Progenitor cell of endocrine pancreas (in vitro differentiated cells): ENCODE data around the gene SOX6. TPM values are rescaled to one million over a fixed set of nuclear protein-coding genes. Genes with fewer than 3 reads are reported as not detected.

Source experiments
- DNase-seq: peaks from one replicate; pipeline ENCODE4 v3.0.0; 2021; ENCODE audit warnings: low spot score; ENCODE audit not compliant: unreplicated experiment
- H3K27ac Mint-ChIP-seq: 2 replicates; pipeline ENCODE4 v1.8.0; 2021; ENCODE audit warnings: mild to moderate bottlenecking, moderate library complexity, mixed read lengths
- H3K27me3 Mint-ChIP-seq: 2 replicates; pipeline ENCODE4 v1.8.0; 2021; ENCODE audit warnings: mixed read lengths
- H3K36me3 Mint-ChIP-seq: 2 replicates; pipeline ENCODE4 v1.8.0; 2022; ENCODE audit warnings: mixed read lengths; ENCODE audit not compliant: insufficient read depth
- H3K4me1 Mint-ChIP-seq: 2 replicates; pipeline ENCODE4 v1.8.0; 2021; ENCODE audit warnings: low read depth, mixed read lengths
- H3K4me3 Mint-ChIP-seq: 2 replicates; pipeline ENCODE4 v1.8.0; 2021; ENCODE audit warnings: low read depth, mild to moderate bottlenecking, moderate library complexity, mixed read lengths
- H3K9me3 Mint-ChIP-seq: 2 replicates; pipeline ENCODE4 v1.8.0; 2021; ENCODE audit warnings: low read depth, mixed read lengths
- total RNA-seq: library from RNA; stranded (reverse); gene quantifications from 2 replicates; pipeline ENCODE4 v1.2.1, GENCODE V29; 2021
- TF ChIP-seq, protein P1 (sequence below): fragments of 200-600 bp; sonication (generic); IDR thresholded peaks from one replicate; pipeline ENCODE4 v1.5.0; 2021; ENCODE audit warnings: antibody characterized with exemption, mild to moderate bottlenecking; ENCODE audit not compliant: unreplicated experiment

The SOX6 gene
- total RNA-seq, 1 donor from 2014 or later: 34.9 TPM

DNA sequence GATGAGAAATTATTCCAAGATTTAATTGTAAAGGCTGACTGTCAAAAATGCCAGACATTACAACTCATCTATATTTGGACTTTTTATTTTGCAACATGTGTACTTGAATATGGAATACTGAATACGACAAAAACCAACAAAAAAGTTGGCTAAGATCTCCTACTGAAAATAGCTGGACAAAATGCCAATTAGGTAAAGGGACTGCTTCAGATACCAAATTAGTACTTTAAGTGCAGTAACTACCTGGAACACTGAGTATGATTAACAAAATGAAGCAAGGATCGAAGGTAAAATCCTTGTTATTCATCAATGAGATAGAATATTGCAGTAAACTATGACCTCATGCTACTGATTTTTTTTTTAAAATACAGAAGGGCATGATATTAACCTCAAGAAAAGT, 173.8 kb downstream of the SOX6 start:
- no peak for DNase-seq
- Mint-ChIP-seq H3K27me3 (peaks cover 3% of the 10 kb centered on the region), H3K36me3 (peaks cover 3% of the 10 kb centered on the region), H3K9me3 (no peaks in the 10 kb centered on the region), H3K4me3 (no peak overlapping the region), H3K27ac (no peak overlapping the region), H3K4me1 (peaks cover 15% of the 10 kb centered on the region)
- TF ChIP-seq, protein P1, sequence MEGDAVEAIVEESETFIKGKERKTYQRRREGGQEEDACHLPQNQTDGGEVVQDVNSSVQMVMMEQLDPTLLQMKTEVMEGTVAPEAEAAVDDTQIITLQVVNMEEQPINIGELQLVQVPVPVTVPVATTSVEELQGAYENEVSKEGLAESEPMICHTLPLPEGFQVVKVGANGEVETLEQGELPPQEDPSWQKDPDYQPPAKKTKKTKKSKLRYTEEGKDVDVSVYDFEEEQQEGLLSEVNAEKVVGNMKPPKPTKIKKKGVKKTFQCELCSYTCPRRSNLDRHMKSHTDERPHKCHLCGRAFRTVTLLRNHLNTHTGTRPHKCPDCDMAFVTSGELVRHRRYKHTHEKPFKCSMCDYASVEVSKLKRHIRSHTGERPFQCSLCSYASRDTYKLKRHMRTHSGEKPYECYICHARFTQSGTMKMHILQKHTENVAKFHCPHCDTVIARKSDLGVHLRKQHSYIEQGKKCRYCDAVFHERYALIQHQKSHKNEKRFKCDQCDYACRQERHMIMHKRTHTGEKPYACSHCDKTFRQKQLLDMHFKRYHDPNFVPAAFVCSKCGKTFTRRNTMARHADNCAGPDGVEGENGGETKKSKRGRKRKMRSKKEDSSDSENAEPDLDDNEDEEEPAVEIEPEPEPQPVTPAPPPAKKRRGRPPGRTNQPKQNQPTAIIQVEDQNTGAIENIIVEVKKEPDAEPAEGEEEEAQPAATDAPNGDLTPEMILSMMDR: no peak

DNA sequence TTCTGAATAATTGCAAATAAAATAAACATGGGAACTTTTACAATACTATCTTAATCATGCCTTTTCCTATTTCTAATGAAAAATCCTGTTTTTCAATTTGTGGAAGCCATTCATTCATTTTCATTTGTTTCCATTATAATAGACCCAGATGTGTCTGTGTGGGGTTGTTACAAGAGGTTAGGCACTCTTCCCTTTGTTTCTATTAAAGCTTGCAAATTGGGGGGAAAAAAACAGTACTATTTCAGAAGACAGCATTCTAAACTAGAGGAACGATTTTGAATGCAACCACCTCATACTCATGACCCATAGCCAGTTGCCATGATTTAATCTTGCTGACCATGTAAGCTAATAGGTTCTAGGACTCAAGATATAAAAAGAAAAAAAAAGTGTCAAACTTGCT, 175.5 kb downstream of the SOX6 start:
- H3K4me3 Mint-ChIP-seq: no peak overlapping the region
- peaks cover 15% of the 10 kb centered on the region for H3K4me1 Mint-ChIP-seq
- no peak overlapping the region for H3K27ac Mint-ChIP-seq

DNA sequence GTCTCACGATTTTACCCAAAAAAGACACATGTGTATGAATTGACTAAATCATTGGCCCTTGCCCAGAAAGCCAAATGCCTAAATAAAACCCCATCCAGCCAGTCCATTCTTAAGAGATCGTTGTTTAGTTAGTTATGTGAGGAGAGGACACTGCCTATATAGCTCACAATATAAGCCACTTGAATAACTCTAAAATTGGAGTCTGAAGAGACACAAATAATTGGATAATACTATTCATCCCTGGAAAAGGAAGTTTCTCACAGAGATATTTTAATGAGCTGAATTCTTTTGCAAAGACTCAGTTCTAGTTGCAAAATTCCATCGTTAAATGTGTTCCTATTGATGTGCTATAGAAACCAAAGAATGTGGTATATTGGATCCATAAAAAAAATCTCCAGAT, 176.7 kb downstream of the SOX6 start:
- no peaks in the 10 kb centered on the region for H3K27me3 Mint-ChIP-seq
- peaks cover 15% of the 10 kb centered on the region for H3K4me1 Mint-ChIP-seq
- DNase-seq: no peak
- H3K4me3 Mint-ChIP-seq: no peak overlapping the region
- peaks cover 1% of the 10 kb centered on the region for H3K36me3 Mint-ChIP-seq
- H3K27ac Mint-ChIP-seq: no peak overlapping the region
- no peaks in the 10 kb centered on the region for H3K9me3 Mint-ChIP-seq
- TF ChIP-seq, protein P1: no peak

More for the DNA sequence above, 175.5 kb downstream of the SOX6 start:
- no peak for DNase-seq
- H3K27me3 Mint-ChIP-seq: no peaks in the 10 kb centered on the region
- no peaks in the 10 kb centered on the region for H3K9me3 Mint-ChIP-seq
- TF ChIP-seq, protein P1: no peak
- peaks cover 1% of the 10 kb centered on the region for H3K36me3 Mint-ChIP-seq

DNA sequence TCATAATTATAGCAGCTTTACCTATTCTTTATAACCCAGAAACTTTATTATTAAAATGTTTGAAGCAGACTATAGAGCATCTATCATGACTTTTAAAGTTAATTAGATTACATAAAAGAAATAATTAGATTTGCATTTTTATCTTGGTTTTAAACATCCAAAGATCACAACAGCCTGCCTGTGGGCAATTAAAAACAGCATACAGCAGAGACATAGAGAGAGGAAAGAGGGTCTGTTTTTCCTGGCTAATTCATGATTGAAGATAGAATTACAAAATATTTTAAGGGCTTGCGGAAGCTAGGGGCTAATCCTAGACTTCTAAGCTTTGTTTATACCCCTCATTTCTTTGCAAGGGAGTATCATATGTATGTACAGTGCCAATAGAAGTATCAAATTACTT, 178.1 kb downstream of the SOX6 start:
- Mint-ChIP-seq H3K27ac (no peak overlapping the region), H3K36me3 (peaks cover 1% of the 10 kb centered on the region), H3K4me1 (peaks cover 19% of the 10 kb centered on the region), H3K4me3 (no peak overlapping the region), H3K27me3 (no peaks in the 10 kb centered on the region), H3K9me3 (no peaks in the 10 kb centered on the region)
- TF ChIP-seq, protein P1: no peak
- no peak for DNase-seq

DNA sequence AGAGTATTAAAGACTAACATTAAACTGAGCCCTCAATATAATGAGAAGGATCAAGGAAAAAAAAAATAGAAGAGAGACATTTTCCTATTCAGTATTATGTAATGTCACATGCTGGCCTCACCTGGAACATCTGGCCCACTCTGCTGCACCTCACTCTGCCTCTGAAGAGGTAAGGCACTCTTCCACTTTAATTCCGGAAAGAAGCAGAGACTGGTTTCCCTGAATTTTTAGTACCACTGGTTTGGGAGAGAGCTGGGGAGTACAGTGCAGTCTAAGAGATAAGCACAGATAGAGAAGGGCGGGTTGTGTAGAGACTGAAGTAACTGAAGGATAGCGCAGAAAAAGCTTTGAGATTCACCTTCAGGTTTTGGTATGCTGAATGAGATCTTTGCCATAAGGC, 178.7 kb downstream of the SOX6 start:
- Mint-ChIP-seq H3K4me3 (no peak overlapping the region), H3K9me3 (no peaks in the 10 kb centered on the region), H3K4me1 (peaks cover 20% of the 10 kb centered on the region), H3K27me3 (no peaks in the 10 kb centered on the region), H3K36me3 (peaks cover 1% of the 10 kb centered on the region), H3K27ac (no peak overlapping the region)
- DNase-seq: no peak
- TF ChIP-seq, protein P1: no peak
